B cell (primary cell): ENCODE data around the gene TAF10.

Source experiments
- EZH2 ChIP-seq: IDR thresholded peaks from 2 replicates; pipeline ENCODE4 v1.6.1; 2012; ENCODE audit warnings: borderline replicate concordance, low read depth, mild to moderate bottlenecking, moderate library complexity, low read length; ENCODE audit not compliant: insufficient read depth, poor library complexity, severe bottlenecking
- TF ChIP-seq, protein P1 (sequence below): fragments of 200-600 bp; IDR thresholded peaks from one replicate; pipeline ENCODE4 v1.8.0; 2022; ENCODE audit warnings: antibody characterized with exemption, mild to moderate bottlenecking

GRCh38 chr11:6602096-6602940 lies 9.7 kb downstream of the TAF10 start:
- TF ChIP-seq, protein P1, sequence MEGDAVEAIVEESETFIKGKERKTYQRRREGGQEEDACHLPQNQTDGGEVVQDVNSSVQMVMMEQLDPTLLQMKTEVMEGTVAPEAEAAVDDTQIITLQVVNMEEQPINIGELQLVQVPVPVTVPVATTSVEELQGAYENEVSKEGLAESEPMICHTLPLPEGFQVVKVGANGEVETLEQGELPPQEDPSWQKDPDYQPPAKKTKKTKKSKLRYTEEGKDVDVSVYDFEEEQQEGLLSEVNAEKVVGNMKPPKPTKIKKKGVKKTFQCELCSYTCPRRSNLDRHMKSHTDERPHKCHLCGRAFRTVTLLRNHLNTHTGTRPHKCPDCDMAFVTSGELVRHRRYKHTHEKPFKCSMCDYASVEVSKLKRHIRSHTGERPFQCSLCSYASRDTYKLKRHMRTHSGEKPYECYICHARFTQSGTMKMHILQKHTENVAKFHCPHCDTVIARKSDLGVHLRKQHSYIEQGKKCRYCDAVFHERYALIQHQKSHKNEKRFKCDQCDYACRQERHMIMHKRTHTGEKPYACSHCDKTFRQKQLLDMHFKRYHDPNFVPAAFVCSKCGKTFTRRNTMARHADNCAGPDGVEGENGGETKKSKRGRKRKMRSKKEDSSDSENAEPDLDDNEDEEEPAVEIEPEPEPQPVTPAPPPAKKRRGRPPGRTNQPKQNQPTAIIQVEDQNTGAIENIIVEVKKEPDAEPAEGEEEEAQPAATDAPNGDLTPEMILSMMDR: no peak
- TF ChIP-seq EZH2: no peak
